Measurements from ENCODE around the gene EID2B.

EID2B gene

DNA sequence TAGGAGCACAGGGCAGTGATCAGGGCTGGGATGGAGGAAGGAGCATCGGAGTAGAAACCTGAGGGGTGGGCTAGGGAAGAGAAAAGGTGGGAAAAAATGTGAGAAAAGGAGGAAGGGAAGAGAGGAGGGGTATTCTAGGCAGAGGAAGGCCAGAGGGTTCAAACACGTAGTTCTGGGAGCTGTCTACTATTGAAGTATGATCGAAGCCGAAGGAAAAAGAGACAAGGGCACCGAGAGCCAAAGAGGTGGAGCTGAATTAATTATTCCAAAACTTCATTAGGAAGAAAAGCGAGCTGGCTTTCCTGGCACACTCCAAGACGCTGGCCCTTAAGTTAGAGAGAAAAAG is 26.1 kb downstream of the EID2B start:
- no peak overlapping the region for H3K27ac ChIP-seq (ENCODE audit: low read length)
- H4K20me1 ChIP-seq (ENCODE audit: insufficient read depth, low read length): no peaks in the 10 kb centered on the region
- H3K36me3 ChIP-seq (replicated peaks; ENCODE audit: low read depth, low read length): no peaks in the 10 kb centered on the region
- TF ChIP-seq EZH2phosphoT487 (IDR thresholded peaks at IDR 0.05; ENCODE audit: low read depth): no peak
- TF ChIP-seq, protein P1, sequence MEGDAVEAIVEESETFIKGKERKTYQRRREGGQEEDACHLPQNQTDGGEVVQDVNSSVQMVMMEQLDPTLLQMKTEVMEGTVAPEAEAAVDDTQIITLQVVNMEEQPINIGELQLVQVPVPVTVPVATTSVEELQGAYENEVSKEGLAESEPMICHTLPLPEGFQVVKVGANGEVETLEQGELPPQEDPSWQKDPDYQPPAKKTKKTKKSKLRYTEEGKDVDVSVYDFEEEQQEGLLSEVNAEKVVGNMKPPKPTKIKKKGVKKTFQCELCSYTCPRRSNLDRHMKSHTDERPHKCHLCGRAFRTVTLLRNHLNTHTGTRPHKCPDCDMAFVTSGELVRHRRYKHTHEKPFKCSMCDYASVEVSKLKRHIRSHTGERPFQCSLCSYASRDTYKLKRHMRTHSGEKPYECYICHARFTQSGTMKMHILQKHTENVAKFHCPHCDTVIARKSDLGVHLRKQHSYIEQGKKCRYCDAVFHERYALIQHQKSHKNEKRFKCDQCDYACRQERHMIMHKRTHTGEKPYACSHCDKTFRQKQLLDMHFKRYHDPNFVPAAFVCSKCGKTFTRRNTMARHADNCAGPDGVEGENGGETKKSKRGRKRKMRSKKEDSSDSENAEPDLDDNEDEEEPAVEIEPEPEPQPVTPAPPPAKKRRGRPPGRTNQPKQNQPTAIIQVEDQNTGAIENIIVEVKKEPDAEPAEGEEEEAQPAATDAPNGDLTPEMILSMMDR (IDR thresholded peaks at IDR 0.05; ENCODE audit: low read depth, low read length): no peak
- no peaks in the 10 kb centered on the region for H3K4me1 ChIP-seq (ENCODE audit: low read length)
- no peaks in the 10 kb centered on the region for H3K27me3 ChIP-seq (ENCODE audit: low read depth, low read length)
- H3K9ac ChIP-seq (ENCODE audit: low read length): no peak overlapping the region
- H3K4me2 ChIP-seq (ENCODE audit: low read length): no peak overlapping the region
- H2AFZ ChIP-seq (ENCODE audit: low read depth, low read length): no peak overlapping the region
- H3K9me3 ChIP-seq (ENCODE audit: insufficient read depth, low read length): no peaks in the 10 kb centered on the region
- H3K4me3 ChIP-seq (ENCODE audit: low read length): no peak overlapping the region
- H3K79me2 ChIP-seq (ENCODE audit: low read length): no peaks in the 10 kb centered on the region

DNA sequence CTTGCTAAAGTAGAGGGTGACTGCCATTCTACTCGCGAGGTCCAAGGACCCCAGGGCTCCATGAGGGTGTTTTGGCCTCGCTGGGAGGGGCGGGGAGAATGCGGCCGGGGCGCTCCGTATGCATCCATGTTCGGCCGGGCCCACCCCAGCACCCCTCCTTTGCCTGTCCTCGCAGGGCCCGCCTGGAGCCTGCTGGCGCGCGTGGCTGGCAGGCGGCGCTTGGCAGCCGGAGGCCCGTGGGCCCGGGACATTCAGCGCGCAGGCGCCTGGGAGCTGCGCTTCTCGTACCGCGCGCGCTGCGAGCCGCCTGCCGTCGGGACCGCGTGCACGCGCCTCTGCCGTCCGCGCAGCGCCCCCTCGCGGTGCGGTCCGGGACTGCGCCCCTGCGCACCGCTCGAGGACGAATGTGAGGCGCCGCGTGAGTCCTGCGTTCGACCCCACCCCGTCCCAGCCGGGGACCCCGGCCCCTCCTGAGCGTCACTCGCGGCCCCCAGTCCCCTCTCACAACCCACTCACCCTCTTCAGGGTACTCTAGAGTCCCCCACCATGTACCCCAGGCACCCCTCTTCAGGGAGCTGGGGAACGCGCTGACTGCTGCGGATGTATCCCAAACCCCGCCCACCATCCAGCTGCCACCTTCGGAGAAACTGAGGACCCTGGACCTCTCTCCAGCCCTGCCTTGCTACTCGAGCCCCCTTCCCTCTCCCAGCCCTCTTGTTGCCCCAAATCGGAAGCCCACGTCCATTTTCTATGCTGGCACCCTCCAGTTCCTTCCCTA is 29.8 kb downstream of the EID2B start:
- H3K4me3 ChIP-seq (ENCODE audit: low read length): no peak overlapping the region
- H3K79me2 ChIP-seq (ENCODE audit: low read length): no peaks in the 10 kb centered on the region
- H3K4me2 ChIP-seq (ENCODE audit: low read length): no peak overlapping the region
- H3K4me1 ChIP-seq (ENCODE audit: low read length): peaks cover 7% of the 10 kb centered on the region; the same call in 1 of the 2 replicates
- no peaks in the 10 kb centered on the region for H3K36me3 ChIP-seq (replicated peaks; ENCODE audit: low read depth, low read length)
- no peaks in the 10 kb centered on the region for H3K9me3 ChIP-seq (ENCODE audit: insufficient read depth, low read length)
- H3K27ac ChIP-seq (ENCODE audit: low read length): no peak overlapping the region
- peaks cover 12% of the 10 kb centered on the region for H3K27me3 ChIP-seq (ENCODE audit: low read depth, low read length)
- no peak overlapping the region for H3K9ac ChIP-seq (ENCODE audit: low read length)
- no peak for TF ChIP-seq EZH2phosphoT487 (IDR thresholded peaks at IDR 0.05; ENCODE audit: low read depth)
- TF ChIP-seq, protein P1 (IDR thresholded peaks at IDR 0.05; ENCODE audit: low read depth, low read length): no peak
- no peak overlapping the region for H2AFZ ChIP-seq (ENCODE audit: low read depth, low read length)
- no peaks in the 10 kb centered on the region for H4K20me1 ChIP-seq (ENCODE audit: insufficient read depth, low read length)

DNA sequence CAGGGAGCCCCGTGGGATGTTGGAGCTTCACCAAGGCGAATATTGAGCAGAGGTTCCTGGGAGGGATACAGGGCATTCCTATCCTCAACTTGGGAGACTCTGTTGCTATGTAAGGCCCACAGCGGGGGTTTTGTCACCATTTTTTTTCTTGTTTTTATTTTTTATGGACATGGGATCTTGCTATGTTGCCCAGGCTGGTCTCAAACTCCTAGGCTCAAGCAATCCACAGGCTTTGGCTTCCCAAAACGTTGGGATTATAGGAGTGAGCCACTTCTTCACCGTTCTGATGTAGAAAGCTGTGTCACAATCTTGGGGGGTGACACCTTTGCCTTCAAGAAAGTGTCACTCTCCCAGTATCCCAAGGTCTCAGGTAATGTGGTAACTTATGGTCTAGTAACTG is 31.3 kb downstream of the EID2B start:
- H4K20me1 ChIP-seq (ENCODE audit: insufficient read depth, low read length): no peaks in the 10 kb centered on the region
- H3K9ac ChIP-seq (ENCODE audit: low read length): no peak overlapping the region
- no peaks in the 10 kb centered on the region for H3K9me3 ChIP-seq (ENCODE audit: insufficient read depth, low read length)
- no peak overlapping the region for H3K4me3 ChIP-seq (ENCODE audit: low read length)
- peaks cover 12% of the 10 kb centered on the region for H3K27me3 ChIP-seq (ENCODE audit: low read depth, low read length)
- H3K79me2 ChIP-seq (ENCODE audit: low read length): no peaks in the 10 kb centered on the region
- TF ChIP-seq, protein P1 (IDR thresholded peaks at IDR 0.05; ENCODE audit: low read depth, low read length): no peak
- no peak for TF ChIP-seq EZH2phosphoT487 (IDR thresholded peaks at IDR 0.05; ENCODE audit: low read depth)
- no peak overlapping the region for H3K27ac ChIP-seq (ENCODE audit: low read length)
- no peak overlapping the region for H2AFZ ChIP-seq (ENCODE audit: low read depth, low read length)
- no peaks in the 10 kb centered on the region for H3K36me3 ChIP-seq (replicated peaks; ENCODE audit: low read depth, low read length)
- no peak overlapping the region for H3K4me2 ChIP-seq (ENCODE audit: low read length)
- H3K4me1 ChIP-seq (ENCODE audit: low read length): peaks cover 10% of the 10 kb centered on the region

DNA sequence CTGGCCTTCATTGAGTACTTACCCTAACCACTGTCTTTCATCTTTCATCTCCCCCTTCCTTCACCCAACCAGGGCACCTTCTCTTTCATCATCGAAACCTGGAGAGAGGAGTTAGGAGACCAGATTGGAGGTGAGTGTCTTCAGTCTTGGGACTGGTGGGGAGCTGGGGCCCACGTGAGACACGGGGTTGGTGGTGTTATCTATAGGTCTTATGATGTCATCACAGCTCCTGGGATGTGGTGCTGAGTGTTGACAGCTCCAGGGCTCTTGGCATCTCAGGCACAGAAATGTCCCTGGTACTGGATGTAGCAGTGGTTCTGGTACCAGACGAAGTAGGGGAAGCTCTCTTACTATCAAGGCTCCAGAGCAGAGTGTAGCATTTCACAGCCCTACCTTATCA is 32.1 kb downstream of the EID2B start:
- TF ChIP-seq, protein P1 (IDR thresholded peaks at IDR 0.05; ENCODE audit: low read depth, low read length): no peak
- TF ChIP-seq EZH2phosphoT487 (IDR thresholded peaks at IDR 0.05; ENCODE audit: low read depth): no peak
- Histone ChIP-seq H3K36me3 (replicated peaks; ENCODE audit: low read depth, low read length) (no peaks in the 10 kb centered on the region), H3K27ac (ENCODE audit: low read length) (no peak overlapping the region), H3K4me1 (ENCODE audit: low read length) (peaks cover 10% of the 10 kb centered on the region), H3K9me3 (ENCODE audit: insufficient read depth, low read length) (no peaks in the 10 kb centered on the region), H2AFZ (ENCODE audit: low read depth, low read length) (no peak overlapping the region), H3K4me2 (ENCODE audit: low read length) (no peak overlapping the region), H4K20me1 (ENCODE audit: insufficient read depth, low read length) (no peaks in the 10 kb centered on the region), H3K27me3 (ENCODE audit: low read depth, low read length) (peaks cover 12% of the 10 kb centered on the region), H3K79me2 (ENCODE audit: low read length) (no peaks in the 10 kb centered on the region), H3K4me3 (ENCODE audit: low read length) (no peak overlapping the region), H3K9ac (ENCODE audit: low read length) (no peak overlapping the region)

All from OCI-LY3 (cell line).